Ovary (tissue), 3 donors: ENCODE measurements around the gene RPL34.
A peak's percentile ranks its signal among the peaks of the same experiment; 100 is the strongest.

Source experiments
- POLR2A ChIP-seq: fragments of 450-650 bp; IDR thresholded peaks from one replicate; pipeline ENCODE4 v1.6.1; 2017; ENCODE audit warnings: antibody characterized with exemption, mild to moderate bottlenecking, moderate library complexity
- TF ChIP-seq, protein P1 (sequence below), 3 donors: fragments of 450-650 bp in 2 of 3; fragments of 200-600 bp in 1 of 3; IDR thresholded peaks; one replicate each; pipeline versions ENCODE4 v1.5.1 to v1.8.0; 2016 to 2022; ENCODE audit warnings: antibody characterized with exemption in 3 of 3, mild to moderate bottlenecking in 1 of 3
- donor health status: DM: no; HTN: no; CAD: no.

DNA sequence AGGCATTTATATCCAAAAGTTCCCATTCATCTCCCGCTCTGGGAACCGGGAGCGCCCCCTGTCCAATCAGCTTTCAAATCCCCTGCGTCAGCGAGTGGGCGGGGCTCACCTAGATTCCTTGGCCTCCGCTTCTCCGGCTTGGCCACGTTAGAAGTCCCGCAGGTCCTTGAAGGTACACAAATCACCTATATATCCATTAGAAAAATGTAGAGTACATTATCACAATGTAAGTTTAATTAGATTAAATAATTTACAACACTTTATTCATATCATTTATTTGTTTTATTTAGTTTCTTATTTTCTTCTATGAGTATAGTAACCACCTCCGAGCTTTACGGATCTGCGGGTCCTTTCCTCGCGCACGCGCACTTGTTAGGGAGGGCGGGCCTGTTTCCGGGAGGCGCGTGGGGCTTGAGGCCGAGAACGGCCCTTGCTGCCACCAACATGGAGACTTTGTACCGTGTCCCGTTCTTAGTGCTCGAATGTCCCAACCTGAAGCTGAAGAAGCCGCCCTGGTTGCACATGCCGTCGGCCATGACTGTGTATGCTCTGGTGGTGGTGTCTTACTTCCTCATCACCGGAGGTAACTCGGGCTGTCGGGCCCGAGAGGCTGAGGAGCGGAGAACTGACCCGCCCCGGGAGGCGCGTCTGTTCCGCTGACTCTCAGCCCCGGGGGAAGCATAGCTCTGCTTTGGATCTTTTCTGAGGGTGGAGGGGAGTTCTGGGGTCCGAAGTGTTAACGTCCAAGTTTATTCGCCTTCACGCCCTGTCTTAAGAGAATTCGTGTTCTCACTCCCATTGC, 30.0 kb downstream of the RPL34 start, which contains the start of gene OSTC:
- TF ChIP-seq, protein P1, sequence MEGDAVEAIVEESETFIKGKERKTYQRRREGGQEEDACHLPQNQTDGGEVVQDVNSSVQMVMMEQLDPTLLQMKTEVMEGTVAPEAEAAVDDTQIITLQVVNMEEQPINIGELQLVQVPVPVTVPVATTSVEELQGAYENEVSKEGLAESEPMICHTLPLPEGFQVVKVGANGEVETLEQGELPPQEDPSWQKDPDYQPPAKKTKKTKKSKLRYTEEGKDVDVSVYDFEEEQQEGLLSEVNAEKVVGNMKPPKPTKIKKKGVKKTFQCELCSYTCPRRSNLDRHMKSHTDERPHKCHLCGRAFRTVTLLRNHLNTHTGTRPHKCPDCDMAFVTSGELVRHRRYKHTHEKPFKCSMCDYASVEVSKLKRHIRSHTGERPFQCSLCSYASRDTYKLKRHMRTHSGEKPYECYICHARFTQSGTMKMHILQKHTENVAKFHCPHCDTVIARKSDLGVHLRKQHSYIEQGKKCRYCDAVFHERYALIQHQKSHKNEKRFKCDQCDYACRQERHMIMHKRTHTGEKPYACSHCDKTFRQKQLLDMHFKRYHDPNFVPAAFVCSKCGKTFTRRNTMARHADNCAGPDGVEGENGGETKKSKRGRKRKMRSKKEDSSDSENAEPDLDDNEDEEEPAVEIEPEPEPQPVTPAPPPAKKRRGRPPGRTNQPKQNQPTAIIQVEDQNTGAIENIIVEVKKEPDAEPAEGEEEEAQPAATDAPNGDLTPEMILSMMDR (IDR thresholded peaks at IDR 0.05), result peak in 1 of 3 donors; percentile 8
- peak; percentile 68 for TF ChIP-seq POLR2A
